AG10803 (cell line): Measurements from ENCODE around the gene HTR1E.
"Not testable (repeated sequence)": the region's sequence is repeated elsewhere in the genome, so short reads cannot be mapped to it uniquely, and the experiment has no call there.

ENCODE experiments used
- DNase-seq: peaks from one replicate; pipeline ENCODE4 v3.0.0; 2010; ENCODE audit warnings: low read depth
- H3K4me3 ChIP-seq: 2 replicates; pipeline ENCODE4 v1.5.1; 2011; ENCODE audit warnings: mild to moderate bottlenecking, low read length, control low read depth
- TF ChIP-seq, protein P1 (sequence below): conservative IDR thresholded peaks from 2 replicates; pipeline ENCODE4 v1.5.1; 2011; ENCODE audit warnings: mild to moderate bottlenecking, low read length, control low read depth, inconsistent platforms

Gene HTR1E

DNA sequence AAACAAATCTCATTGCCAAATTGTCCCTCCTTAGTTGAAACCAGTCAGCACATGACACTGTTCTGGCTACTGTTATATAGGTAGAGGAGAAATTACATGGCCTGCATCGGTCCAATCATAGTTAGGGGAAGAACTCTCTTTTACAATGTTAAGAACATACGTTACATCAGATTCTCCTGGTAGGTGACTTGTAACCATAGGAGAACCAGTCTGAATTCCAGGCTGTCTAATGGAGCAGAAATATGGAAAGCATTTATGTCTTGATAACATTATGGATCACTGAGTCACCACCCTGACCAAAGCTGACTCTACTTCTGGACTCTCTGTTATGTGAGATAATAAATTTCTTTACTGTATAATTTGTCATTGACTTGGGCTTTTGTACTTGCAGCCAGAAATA is 40.9 kb downstream of the HTR1E start:
- H3K4me3 ChIP-seq: no peak overlapping the region
- TF ChIP-seq, protein P1, sequence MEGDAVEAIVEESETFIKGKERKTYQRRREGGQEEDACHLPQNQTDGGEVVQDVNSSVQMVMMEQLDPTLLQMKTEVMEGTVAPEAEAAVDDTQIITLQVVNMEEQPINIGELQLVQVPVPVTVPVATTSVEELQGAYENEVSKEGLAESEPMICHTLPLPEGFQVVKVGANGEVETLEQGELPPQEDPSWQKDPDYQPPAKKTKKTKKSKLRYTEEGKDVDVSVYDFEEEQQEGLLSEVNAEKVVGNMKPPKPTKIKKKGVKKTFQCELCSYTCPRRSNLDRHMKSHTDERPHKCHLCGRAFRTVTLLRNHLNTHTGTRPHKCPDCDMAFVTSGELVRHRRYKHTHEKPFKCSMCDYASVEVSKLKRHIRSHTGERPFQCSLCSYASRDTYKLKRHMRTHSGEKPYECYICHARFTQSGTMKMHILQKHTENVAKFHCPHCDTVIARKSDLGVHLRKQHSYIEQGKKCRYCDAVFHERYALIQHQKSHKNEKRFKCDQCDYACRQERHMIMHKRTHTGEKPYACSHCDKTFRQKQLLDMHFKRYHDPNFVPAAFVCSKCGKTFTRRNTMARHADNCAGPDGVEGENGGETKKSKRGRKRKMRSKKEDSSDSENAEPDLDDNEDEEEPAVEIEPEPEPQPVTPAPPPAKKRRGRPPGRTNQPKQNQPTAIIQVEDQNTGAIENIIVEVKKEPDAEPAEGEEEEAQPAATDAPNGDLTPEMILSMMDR: no peak
- no peak for DNase-seq

DNA sequence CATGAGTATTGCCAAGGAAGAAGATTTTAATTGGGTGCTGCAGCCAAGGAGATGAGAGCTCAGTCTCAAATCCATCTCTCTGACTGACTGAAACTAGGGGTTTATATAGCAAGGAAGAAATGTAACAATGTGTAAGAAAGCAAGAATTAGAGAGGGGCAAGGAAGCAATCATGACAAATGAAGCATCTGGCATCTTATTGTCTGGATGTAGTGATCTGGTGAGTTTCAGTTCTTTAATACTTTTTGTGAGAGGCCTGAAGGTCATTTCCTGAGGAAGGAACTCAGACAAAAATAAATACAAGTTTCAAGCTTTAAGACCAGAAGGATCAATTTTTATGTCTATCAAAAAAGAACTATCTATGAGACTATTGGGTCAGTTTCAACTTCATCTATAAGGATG is 64.2 kb downstream of the HTR1E start:
- TF ChIP-seq, protein P1: no peak
- no peak for DNase-seq
- no peak overlapping the region for H3K4me3 ChIP-seq

DNA sequence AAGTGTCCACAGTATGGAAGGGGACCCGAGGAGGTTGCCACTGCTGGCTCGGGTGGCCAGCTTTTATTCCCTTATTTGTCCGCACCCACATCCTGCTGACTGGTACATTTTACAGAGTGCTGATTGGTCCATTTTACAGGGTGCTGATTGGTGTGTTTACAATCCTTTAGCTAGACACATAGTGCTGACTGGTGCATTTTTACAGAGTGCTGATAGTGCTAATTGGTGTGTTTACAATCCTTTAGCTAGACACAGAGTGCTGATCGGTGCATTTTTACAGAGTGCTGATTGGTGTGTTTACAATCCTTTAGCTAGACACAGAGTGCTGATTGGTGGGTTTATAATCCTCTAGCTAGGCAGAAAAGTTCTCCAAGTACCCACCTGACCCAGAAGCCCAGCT is 65.1 kb downstream of the HTR1E start:
- not testable (repeated sequence) for DNase-seq, H3K4me3 ChIP-seq

DNA sequence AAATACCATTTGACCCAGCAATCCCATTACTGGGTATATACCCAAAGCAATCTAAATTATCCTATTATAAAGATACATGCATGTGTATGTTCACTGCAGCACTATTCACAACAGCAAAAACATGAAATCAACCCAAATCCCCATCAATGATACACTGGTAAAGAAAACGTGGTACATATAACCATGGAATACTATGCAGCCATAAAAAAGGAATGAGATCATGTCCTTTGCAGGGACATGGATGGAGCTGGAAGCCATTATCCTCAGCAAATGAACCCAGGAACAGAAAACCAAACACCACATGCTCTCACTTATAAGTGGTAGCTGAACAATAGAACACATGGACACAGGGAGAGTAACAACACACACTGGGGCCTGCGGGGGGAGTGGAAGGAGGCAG is 69.2 kb downstream of the HTR1E start:
- not testable (repeated sequence) for DNase-seq, H3K4me3 ChIP-seq

DNA sequence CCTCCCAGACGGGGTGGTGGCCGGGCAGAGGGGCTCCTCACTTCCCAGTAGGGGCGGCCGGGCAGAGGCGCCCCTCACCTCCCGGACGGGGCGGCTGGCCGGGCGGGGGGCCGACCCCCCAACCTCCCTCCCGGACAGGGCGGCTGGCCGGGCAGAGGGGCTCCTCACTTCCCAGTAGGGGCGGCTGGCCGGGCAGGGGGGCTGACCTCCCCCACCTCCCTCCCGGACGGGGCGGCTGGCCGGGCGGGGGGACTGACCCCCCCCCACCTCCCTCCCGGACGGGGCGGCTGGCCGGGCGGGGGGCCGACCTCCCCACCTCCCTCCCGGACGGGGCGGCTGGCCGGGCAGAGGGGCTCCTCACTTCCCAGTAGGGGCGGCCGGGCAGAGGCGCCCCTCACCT is 72.3 kb downstream of the HTR1E start:
- not testable (repeated sequence) for H3K4me3 ChIP-seq, DNase-seq

DNA sequence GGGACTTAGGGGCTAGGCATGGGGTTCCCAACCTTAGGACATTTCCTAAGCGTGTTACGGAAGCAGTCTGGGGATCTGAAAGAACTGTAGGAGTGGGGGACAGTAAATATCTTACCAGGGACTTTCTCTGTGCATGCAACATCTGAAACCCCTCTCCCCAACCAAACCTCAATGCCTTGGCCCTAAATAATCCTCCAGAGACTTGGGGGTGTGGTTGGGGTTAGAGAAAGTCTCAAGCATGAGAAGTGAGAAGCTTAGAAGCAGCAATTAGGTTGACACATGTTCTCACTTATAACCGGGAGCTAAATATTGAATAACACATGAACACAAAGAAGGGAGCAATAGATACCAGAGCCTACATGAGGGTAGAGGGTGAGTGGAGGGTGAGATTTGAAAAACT is 74.7 kb downstream of the HTR1E start:
- no peak for DNase-seq
- TF ChIP-seq, protein P1: no peak
- H3K4me3 ChIP-seq: no peak overlapping the region

DNA sequence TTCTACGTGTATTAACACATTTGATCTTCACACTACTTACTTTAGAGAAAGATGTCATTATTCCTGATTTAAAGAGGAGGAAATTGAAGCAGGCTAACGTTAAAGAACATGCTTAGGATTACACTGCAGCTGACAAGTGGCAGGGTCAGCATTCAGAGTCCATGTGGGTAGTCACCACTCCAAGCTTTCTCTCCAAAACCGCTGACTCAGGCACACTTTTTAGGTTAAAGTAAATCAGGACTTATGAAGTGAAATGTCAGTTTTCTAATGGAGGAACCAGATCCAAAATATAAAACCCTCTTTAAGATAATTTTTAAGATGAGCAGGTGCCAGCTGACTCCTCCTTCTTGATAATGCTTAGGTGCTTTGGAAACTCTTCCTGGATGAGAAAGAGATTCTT is 75.4 kb downstream of the HTR1E start:
- H3K4me3 ChIP-seq: no peak overlapping the region
- TF ChIP-seq, protein P1: no peak
- no peak for DNase-seq

DNA sequence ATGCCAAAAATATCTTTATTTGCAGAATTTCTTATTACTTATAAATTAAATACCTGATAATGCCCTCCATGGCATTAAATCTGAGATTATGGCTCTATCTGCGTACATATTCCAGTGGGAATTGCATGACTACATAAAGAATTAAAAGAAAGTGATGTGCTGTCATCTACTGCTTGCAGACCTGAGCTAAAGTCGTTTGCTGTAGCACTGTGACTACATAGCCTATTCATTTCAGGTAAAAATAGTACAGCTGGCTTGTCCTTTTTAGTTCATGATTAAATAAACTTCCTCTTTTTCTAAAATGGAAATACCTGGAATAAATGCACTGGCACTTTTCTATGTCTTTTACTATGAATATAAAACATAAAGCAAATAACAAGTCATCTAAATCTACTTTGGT is 79.4 kb downstream of the HTR1E start:
- TF ChIP-seq, protein P1: no peak
- no peak overlapping the region for H3K4me3 ChIP-seq
- no peak for DNase-seq

DNA sequence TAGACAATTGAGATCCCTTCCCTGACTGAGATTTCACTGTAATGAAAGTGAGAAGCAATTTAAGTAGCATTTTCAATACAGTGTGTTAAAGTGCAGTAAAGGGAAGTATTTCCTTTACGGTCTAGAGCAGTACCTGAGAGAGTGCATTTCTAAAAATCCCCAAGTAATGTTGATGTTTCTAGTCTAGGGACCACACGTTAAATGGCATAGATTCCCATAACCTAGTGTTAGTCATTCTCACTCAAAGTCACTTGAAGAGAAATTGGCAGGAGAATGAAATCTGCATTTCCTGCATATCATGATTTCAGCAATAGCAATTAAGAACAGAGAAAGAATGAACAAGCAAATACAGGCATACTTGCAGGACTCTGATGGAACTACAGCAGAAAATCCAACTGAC is 89.7 kb downstream of the HTR1E start:
- no peak for DNase-seq
- no peak overlapping the region for H3K4me3 ChIP-seq

More for the DNA sequence above, 89.7 kb downstream of the HTR1E start:
- TF ChIP-seq, protein P1: no peak
